Stomach (tissue), 4 donors: ENCODE data around the gene CHTOP.

Experiments
- CTCF ChIP-seq, 7 experiments: fragments of 450-650 bp in 4 of 7; fragments of 200-600 bp in 3 of 7; sonication (generic) in 3 of 7; IDR thresholded peaks; one replicate each; pipeline ENCODE4 v1.5.1; 2016 to 2019; ENCODE audit warnings: antibody characterized with exemption in 7 of 7, control low read depth in 2 of 7, mild to moderate bottlenecking in 1 of 7
- EP300 ChIP-seq: sonication (generic); formaldehyde crosslinking; IDR thresholded peaks from one replicate; pipeline ENCODE4 v1.6.1; 2017; ENCODE audit warnings: antibody characterized with exemption
- POLR2A ChIP-seq, 4 donors: fragments of 450-650 bp; IDR thresholded peaks; one replicate each; pipeline ENCODE4 v1.6.1; 2016; ENCODE audit warnings: antibody characterized with exemption in 4 of 4, control low read depth in 2 of 4, mild to moderate bottlenecking in 1 of 4, moderate library complexity in 1 of 4
- POLR2AphosphoS5 ChIP-seq, 3 donors: sonication (generic); formaldehyde crosslinking; IDR thresholded peaks; one replicate each; pipeline ENCODE4 v1.6.1; 2016; ENCODE audit warnings: antibody characterized with exemption in 3 of 3

GRCh38 chr1:153659656-153660055 is 25.8 kb downstream of the CHTOP start:
- TF ChIP-seq CTCF (IDR thresholded peaks at IDR 0.05) (no peak), POLR2A (IDR thresholded peaks at IDR 0.05) (no peak), EP300 (no peak), POLR2AphosphoS5 (IDR thresholded peaks at IDR 0.05) (no peak)
